ENCODE data around the gene NTM. TPM values are rescaled to one million over a fixed set of nuclear protein-coding genes. Genes with fewer than 3 reads are reported as not detected.

Gene NTM
- total and polyA plus RNA-seq, 7 donors = 0.07 to 1.1 (median 0.22) TPM; not detected in 2

- H3K27ac ChIP-seq = no peak overlapping the region
- 81 to 89% (median 84%) methylated on average over 5 of the region's 5 CpGs for WGBS, 3 donors
- intact Hi-C loops (cut with DNase I) = no loop called here
- TF ChIP-seq, protein P1, sequence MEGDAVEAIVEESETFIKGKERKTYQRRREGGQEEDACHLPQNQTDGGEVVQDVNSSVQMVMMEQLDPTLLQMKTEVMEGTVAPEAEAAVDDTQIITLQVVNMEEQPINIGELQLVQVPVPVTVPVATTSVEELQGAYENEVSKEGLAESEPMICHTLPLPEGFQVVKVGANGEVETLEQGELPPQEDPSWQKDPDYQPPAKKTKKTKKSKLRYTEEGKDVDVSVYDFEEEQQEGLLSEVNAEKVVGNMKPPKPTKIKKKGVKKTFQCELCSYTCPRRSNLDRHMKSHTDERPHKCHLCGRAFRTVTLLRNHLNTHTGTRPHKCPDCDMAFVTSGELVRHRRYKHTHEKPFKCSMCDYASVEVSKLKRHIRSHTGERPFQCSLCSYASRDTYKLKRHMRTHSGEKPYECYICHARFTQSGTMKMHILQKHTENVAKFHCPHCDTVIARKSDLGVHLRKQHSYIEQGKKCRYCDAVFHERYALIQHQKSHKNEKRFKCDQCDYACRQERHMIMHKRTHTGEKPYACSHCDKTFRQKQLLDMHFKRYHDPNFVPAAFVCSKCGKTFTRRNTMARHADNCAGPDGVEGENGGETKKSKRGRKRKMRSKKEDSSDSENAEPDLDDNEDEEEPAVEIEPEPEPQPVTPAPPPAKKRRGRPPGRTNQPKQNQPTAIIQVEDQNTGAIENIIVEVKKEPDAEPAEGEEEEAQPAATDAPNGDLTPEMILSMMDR (IDR thresholded peaks at IDR 0.05) = no peak
- ATAC-seq = no peak
- H3K4me3 ChIP-seq = no peak overlapping the region
- H3K27me3 ChIP-seq (ENCODE audit: insufficient read depth in 3 of 3, low read length in 2 of 3) = no peaks in the 10 kb centered on the region
- no peak for DNase-seq
- H3K9me3 ChIP-seq = no peaks in the 10 kb centered on the region
- no peaks in the 10 kb centered on the region for H3K36me3 ChIP-seq (ENCODE audit: insufficient read depth in 1 of 2, low read depth in 1 of 2)
- no peaks in the 10 kb centered on the region for H3K4me1 ChIP-seq
Measured at GRCh38 chr11:132206993-132207392, 836.6 kb downstream of the NTM start.

DNA sequence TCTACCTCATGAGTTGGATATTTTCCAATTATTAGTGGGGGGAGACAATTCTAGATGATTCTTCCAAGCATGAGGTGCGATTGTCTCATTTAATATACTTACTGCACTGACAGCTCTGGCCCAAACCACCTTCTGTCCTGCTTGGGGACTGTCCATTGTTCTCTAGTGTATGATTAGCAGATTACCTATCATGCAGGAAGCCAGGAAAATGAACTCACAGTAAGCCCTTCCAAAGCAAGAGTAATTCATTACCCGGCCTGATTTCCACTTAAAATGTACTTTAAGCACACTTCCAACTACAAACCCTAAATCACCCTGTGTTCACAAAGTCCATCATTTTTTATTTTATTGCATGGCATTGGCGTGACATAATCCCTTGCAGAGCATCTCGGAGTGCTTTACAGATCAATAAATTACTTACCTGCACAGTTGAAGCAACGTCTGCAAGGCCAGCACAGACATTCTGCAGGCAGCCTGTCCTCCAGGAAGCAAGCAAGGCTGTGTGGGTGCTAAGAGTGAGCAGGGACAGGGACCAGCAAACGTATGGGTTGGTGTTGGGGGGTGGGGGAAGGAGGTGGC, 838.2 kb downstream of the NTM start:
- intact Hi-C loops (cut with DNase I) = no loop called here
- DNase-seq (no peak), ATAC-seq (no peak)
- Histone ChIP-seq H3K4me1 (no peaks in the 10 kb centered on the region), H3K36me3 (ENCODE audit: insufficient read depth in 1 of 2, low read depth in 1 of 2) (no peaks in the 10 kb centered on the region), H3K9me3 (no peaks in the 10 kb centered on the region), H3K27me3 (ENCODE audit: insufficient read depth in 3 of 3, low read length in 2 of 3) (no peaks in the 10 kb centered on the region), H3K27ac (no peak overlapping the region), H3K4me3 (no peak overlapping the region)
- WGBS, 3 donors = 65 to 76% (median 73%) methylated on average over 6 of the region's 6 CpGs
- TF ChIP-seq, protein P1 (IDR thresholded peaks at IDR 0.05) = no peak

GRCh38 chr11:132211479-132211878, 841.1 kb downstream of the NTM start:
- DNase-seq (no peak), ATAC-seq (no peak)
- WGBS, 3 donors = 77 to 88% (median 85%) methylated on average over 3 of the region's 3 CpGs
- Histone ChIP-seq H3K4me1 (no peaks in the 10 kb centered on the region), H3K4me3 (no peak overlapping the region), H3K9me3 (no peaks in the 10 kb centered on the region), H3K36me3 (ENCODE audit: insufficient read depth in 1 of 2, low read depth in 1 of 2) (no peaks in the 10 kb centered on the region), H3K27me3 (ENCODE audit: insufficient read depth in 3 of 3, low read length in 2 of 3) (no peaks in the 10 kb centered on the region), H3K27ac (no peak overlapping the region)
- TF ChIP-seq, protein P1 (IDR thresholded peaks at IDR 0.05) = no peak
- intact Hi-C loops (cut with DNase I) = no loop called here

GRCh38 chr11:132217856-132218255, 847.4 kb downstream of the NTM start:
- H3K4me1 ChIP-seq = no peaks in the 10 kb centered on the region
- intact Hi-C loops (cut with DNase I) = no loop called here
- H3K27me3 ChIP-seq (ENCODE audit: insufficient read depth in 3 of 3, low read length in 2 of 3) = peaks cover 0 to 2% (median 0%) of the 10 kb centered on the region in 3 donors
- ATAC-seq = no peak
- H3K36me3 ChIP-seq (ENCODE audit: insufficient read depth in 1 of 2, low read depth in 1 of 2) = no peaks in the 10 kb centered on the region
- DNase-seq = no peak
- no peaks in the 10 kb centered on the region for H3K9me3 ChIP-seq
- no peak overlapping the region for H3K27ac ChIP-seq
- TF ChIP-seq, protein P1 (IDR thresholded peaks at IDR 0.05) = no peak
- WGBS, 3 donors = 43 to 65% (median 57%) methylated on average over 5 of the region's 5 CpGs
- H3K4me3 ChIP-seq = no peak overlapping the region

- Histone ChIP-seq H3K36me3 (ENCODE audit: insufficient read depth in 1 of 2, low read depth in 1 of 2) (no peaks in the 10 kb centered on the region), H3K27ac (no peak overlapping the region), H3K9me3 (no peaks in the 10 kb centered on the region), H3K4me3 (no peak overlapping the region), H3K4me1 (no peaks in the 10 kb centered on the region), H3K27me3 (ENCODE audit: insufficient read depth in 3 of 3, low read length in 2 of 3) (peaks cover 0 to 2% (median 0%) of the 10 kb centered on the region in 3 donors)
- ATAC-seq = no peak
- WGBS, 3 donors = 54 to 64% (median 54%) methylated on average over 1 of the region's 1 CpG
- TF ChIP-seq, protein P1 (IDR thresholded peaks at IDR 0.05) = no peak
- DNase-seq = no peak
- intact Hi-C loops (cut with DNase I) = no loop called here
Measured at GRCh38 chr11:132220474-132220873, 850.1 kb downstream of the NTM start.

All from psoas muscle (tissue), 8 donors.